Bronchial epithelial cell (primary cell): ENCODE data around the gene METTL3. TPM values are rescaled to one million over a fixed set of nuclear protein-coding genes. Genes with fewer than 3 reads are reported as not detected.
A peak's percentile ranks its signal among the peaks of the same experiment; 100 is the strongest.
"Not testable (repeated sequence)": the region's sequence is repeated elsewhere in the genome, so short reads cannot be mapped to it uniquely, and the experiment has no call there.

Experiments used
- DNase-seq: peaks from one replicate; pipeline ENCODE4 v3.0.0-alpha.2; 2010; ENCODE audit warnings: low read depth
- FAIRE-seq: peaks from 2 replicates; lab custom pipeline; 2011; peaks lifted over from hg19 to GRCh38; lab: Jason Lieb, UNC
- H3K27me3 ChIP-seq: 2 replicates; pipeline ENCODE4 v1.5.1; 2011; ENCODE audit warnings: low read length; ENCODE audit not compliant: control insufficient read depth, insufficient read depth
- H3K36me3 ChIP-seq: 2 replicates; pipeline ENCODE4 v1.5.1; 2011; ENCODE audit warnings: low read length; ENCODE audit not compliant: control insufficient read depth, insufficient read depth
- H3K4me3 ChIP-seq: 2 replicates; pipeline ENCODE4 v1.5.1; 2011; ENCODE audit warnings: mild to moderate bottlenecking, low read depth, low read length, control low read depth
- CTCF ChIP-seq: IDR thresholded peaks from 2 replicates; pipeline ENCODE4 v1.5.1; 2011; ENCODE audit warnings: mild to moderate bottlenecking, moderate library complexity, low read length, control low read depth, inconsistent platforms; ENCODE audit not compliant: insufficient read depth, severe bottlenecking
- total RNA-seq: library from RNA; depleted of rRNA; stranded (reverse); fragments of >200 nt; gene quantifications from 2 replicates; pipeline ENCODE4 v1.2.1, GENCODE V29; 2014

METTL3 gene
- total RNA-seq = 34.3 and 53.2 TPM in 2 replicates

GRCh38 chr14:21510735-21511657 is at the start of gene METTL3:
TSS of gene METTL3 (minus strand) at chr14:21511340. CDS start at chr14:21511223, 117 bp downstream.
- FAIRE-seq = no peak

GRCh38 chr14:21558703-21559170 is 47.6 kb upstream of the METTL3 start:
- no peaks in the 10 kb centered on the region for H3K36me3 ChIP-seq
- no peak overlapping the region for H3K4me3 ChIP-seq
- no peaks in the 10 kb centered on the region for H3K27me3 ChIP-seq
- no peak for TF ChIP-seq CTCF
- DNase-seq (no peak), FAIRE-seq (no peak)

More at GRCh38 chr14:21510735-21511657, at the start of gene METTL3:
- Histone ChIP-seq H3K27me3 (no peaks in the 10 kb centered on the region), H3K4me3 (peak within 1 kb of the TSS; percentile 80), H3K36me3 (peaks cover 1% of the 10 kb centered on the region)
- peak; percentile 97 for DNase-seq
- no peak for TF ChIP-seq CTCF

- TF ChIP-seq CTCF = peak; percentile 47
- FAIRE-seq (no peak), DNase-seq (peak; percentile 81)
- H3K4me3 ChIP-seq = peak overlapping the region; percentile 28
- H3K27me3 ChIP-seq = no peaks in the 10 kb centered on the region
- no peaks in the 10 kb centered on the region for H3K36me3 ChIP-seq
Measured at GRCh38 chr14:21557084-21557901, 46.2 kb upstream of the METTL3 start.

- no peak for FAIRE-seq
- TF ChIP-seq CTCF = no peak
Measured at GRCh38 chr14:21556378-21557083, 45.4 kb upstream of the METTL3 start.

GRCh38 chr14:21553266-21553665 is 42.1 kb upstream of the METTL3 start:
- DNase-seq (no peak), FAIRE-seq (no peak)
- H3K4me3 ChIP-seq = no peak overlapping the region

More at GRCh38 chr14:21556378-21557083, 45.4 kb upstream of the METTL3 start:
- DNase-seq = no peak
- Histone ChIP-seq H3K36me3 (no peaks in the 10 kb centered on the region), H3K27me3 (no peaks in the 10 kb centered on the region), H3K4me3 (no peak overlapping the region)

GRCh38 chr14:21544588-21544987 is 33.4 kb upstream of the METTL3 start:
- not testable (repeated sequence) for H3K4me3 ChIP-seq, H3K27me3 ChIP-seq, FAIRE-seq, DNase-seq, H3K36me3 ChIP-seq

More at GRCh38 chr14:21553266-21553665, 42.1 kb upstream of the METTL3 start:
- no peak for TF ChIP-seq CTCF
- Histone ChIP-seq H3K27me3 (no peaks in the 10 kb centered on the region), H3K36me3 (no peaks in the 10 kb centered on the region)
